Retinal pigment epithelial cell (primary cell): ENCODE results near the gene BEND3.

Experiments used
- DNase-seq: peaks from one replicate; pipeline ENCODE4 v3.0.0-alpha.2; 2010; ENCODE audit warnings: low read depth
- H3K4me3 ChIP-seq: 2 replicates; pipeline ENCODE4 v1.5.1; 2011; ENCODE audit warnings: mild to moderate bottlenecking, low read length, control low read depth, moderate library complexity
- CTCF ChIP-seq: conservative IDR thresholded peaks from 2 replicates; pipeline ENCODE4 v1.5.1; 2011; ENCODE audit warnings: low read depth, low read length, control low read depth, inconsistent platforms

The BEND3 gene

DNA sequence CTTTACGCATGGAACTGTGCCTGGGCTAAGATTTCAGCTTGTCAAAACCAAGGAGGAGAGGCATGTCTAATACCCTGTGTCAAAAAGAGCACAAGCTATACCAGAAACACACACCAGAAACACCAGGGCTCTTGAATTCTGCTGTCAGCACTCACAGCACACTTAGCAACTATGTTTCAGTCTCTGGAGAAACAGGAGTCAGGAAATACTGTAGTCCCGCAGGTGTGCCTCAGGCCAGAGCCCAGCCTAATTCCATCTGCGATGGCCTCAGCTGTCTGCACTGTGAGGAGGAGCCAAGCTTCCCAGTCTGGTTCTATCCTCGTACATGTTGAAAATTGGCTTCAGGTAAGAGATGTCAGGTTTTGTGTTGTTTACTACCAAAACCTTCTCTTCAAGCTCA, 55.7 kb downstream of the BEND3 start:
- no peak for TF ChIP-seq CTCF
- H3K4me3 ChIP-seq = no peak overlapping the region
- DNase-seq = no peak

DNA sequence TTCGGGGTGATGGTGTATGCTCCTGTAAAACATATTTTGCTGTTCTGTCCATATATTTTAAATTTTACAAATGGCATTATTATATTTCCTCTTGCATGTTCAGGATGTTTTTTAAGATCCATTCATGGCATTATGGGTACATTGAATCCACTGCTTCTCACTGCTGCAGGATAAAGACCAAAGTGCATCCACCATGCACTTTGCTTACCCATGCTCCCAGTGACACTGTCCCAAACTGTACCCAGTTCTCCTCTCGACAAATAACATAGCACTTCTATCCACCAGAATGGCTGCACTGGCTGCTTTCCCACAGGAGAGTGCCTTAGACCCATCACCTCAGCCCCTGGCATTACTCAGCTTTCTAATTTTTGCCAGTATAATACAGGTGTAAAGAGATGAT, 57.6 kb downstream of the BEND3 start:
- no peak for DNase-seq
- TF ChIP-seq CTCF = no peak
- H3K4me3 ChIP-seq = no peak overlapping the region

- no peak for DNase-seq
- H3K4me3 ChIP-seq = no peak overlapping the region
- TF ChIP-seq CTCF = no peak
These were observed 58.5 kb downstream of the BEND3 start for GRCh38 chr6:107056796-107057195.

- no peak overlapping the region for H3K4me3 ChIP-seq
- TF ChIP-seq CTCF = no peak
- no peak for DNase-seq
These were observed 67.5 kb downstream of the BEND3 start for GRCh38 chr6:107047807-107048206.

DNA sequence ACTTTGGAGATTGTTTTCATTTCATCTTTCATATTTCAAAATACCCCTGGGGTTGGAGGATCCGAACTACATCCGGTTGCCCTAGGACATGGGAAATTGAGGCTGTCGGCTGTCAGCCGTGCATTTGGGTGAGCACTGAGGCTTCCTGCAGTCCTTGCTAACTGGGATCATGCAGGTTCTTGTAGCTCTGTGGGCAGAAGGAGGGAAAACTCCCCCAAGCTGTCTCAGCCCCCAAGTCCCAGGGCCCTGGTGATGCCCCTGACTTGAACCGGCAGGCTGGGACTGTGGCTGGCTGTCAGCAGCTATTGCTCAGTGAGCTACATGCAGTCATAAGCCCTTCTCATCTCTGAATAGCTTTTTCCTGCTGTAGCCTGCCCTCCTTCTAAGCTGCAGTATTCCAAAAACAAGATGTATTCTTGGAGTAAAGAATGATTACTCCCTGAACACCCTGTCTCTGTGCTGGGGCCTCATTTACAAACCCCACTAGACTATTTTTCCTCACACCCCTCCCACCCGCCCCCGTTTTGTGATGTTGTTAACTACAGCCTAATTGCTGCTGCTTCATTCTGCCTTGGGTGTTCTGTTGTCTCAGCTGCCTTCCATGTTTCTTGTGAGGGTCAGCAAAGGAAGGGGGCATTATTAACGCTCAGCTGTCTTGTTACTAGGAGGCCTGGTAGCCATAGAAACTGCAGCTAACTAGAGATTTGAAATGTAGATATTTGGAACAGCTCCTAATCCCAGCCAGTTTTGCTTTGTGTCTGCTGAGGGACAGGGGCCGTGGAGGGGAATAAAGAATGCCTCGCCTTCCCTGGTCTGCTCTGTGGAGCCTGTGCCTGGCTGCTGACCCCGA, 69.3 kb downstream of the BEND3 start:
- TF ChIP-seq CTCF = no peak
- DNase-seq = peak; percentile 75
- peak overlapping the region; percentile 21 for H3K4me3 ChIP-seq

GRCh38 chr6:107033126-107033525, 82.2 kb downstream of the BEND3 start:
- DNase-seq = no peak
- TF ChIP-seq CTCF = no peak

GRCh38 chr6:107032051-107032450, 83.3 kb downstream of the BEND3 start:
- DNase-seq = no peak
- H3K4me3 ChIP-seq = no peak overlapping the region
- TF ChIP-seq CTCF = no peak

More at GRCh38 chr6:107033126-107033525, 82.2 kb downstream of the BEND3 start:
- H3K4me3 ChIP-seq = no peak overlapping the region
